Astrocyte (in vitro differentiated cells and primary cell): ENCODE results near the gene AP4E1.

Experiments used
- CTCF ChIP-seq: IDR thresholded peaks from 2 replicates; pipeline ENCODE4 v1.5.1; 2011; ENCODE audit warnings: low read depth, mild to moderate bottlenecking, inconsistent platforms, low read length, moderate library complexity; ENCODE audit not compliant: insufficient read depth
- EZH2 ChIP-seq: IDR thresholded peaks from 2 replicates; pipeline ENCODE4 v1.6.1; 2012; ENCODE audit warnings: mild to moderate bottlenecking, low read length, inconsistent platforms; ENCODE audit not compliant: insufficient read depth

DNA sequence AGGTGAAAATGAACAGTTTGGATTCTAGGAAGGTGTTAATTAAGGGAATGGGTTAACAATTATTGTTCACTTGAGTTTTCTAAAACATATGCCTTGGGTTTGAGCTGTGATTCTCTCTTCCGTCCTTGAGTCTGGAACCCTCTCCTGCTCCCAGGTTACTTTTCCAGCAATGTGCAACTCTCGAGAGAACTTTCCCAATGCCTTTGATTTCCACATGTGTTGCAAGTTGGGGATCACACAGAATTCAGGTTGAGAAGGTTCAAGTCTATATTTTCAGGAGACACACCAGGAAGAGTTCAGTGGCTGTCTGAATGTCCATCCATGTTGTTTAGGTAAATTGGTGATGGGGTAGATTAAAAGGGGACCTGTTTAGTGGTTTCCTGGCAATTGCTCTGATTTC is 137.5 kb downstream of the AP4E1 start:
- no peak for TF ChIP-seq CTCF
- no peak for TF ChIP-seq EZH2
